ENCODE data around the gene BCAS3. TPM values are rescaled to one million over a fixed set of nuclear protein-coding genes. Genes with fewer than 3 reads are reported as not detected.

BCAS3 gene
- total RNA-seq, 1 donor from 2014 or later = 22.6 TPM

DNA sequence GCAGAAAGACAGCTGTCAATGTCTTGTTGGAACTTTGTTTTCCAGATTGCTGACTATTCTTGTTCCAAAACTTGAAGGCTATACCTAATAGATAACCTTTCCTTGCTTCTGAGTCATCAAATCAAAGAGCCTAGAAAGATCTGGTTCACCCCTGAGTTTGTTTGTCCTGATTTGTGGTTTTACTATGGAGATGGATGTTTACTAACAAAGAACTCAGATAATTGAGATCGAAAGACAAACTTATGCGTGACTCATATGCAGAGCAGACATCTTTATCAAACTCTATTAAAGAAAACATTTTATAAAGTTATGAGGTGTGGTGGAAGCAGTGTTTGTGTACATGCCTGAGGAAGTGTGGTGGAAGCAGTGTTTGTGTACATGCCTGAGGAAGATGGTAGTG lies 410.9 kb downstream of the BCAS3 start:
- H3K9me3 Mint-ChIP-seq (ENCODE audit: low read depth) = peaks cover 13% of the 10 kb centered on the region
- H3K27ac Mint-ChIP-seq (ENCODE audit: unreplicated experiment) = no peak overlapping the region
- no peak for DNase-seq (ENCODE audit: low spot score)
- no peaks in the 10 kb centered on the region for H3K4me1 Mint-ChIP-seq (ENCODE audit: low read depth)
- no peaks in the 10 kb centered on the region for H3K27me3 Mint-ChIP-seq (ENCODE audit: low read depth)
- peaks cover 4% of the 10 kb centered on the region for H3K36me3 Mint-ChIP-seq (ENCODE audit: low read depth)
- no peak overlapping the region for H3K4me3 Mint-ChIP-seq (ENCODE audit: unreplicated experiment)
- TF ChIP-seq, protein P1, sequence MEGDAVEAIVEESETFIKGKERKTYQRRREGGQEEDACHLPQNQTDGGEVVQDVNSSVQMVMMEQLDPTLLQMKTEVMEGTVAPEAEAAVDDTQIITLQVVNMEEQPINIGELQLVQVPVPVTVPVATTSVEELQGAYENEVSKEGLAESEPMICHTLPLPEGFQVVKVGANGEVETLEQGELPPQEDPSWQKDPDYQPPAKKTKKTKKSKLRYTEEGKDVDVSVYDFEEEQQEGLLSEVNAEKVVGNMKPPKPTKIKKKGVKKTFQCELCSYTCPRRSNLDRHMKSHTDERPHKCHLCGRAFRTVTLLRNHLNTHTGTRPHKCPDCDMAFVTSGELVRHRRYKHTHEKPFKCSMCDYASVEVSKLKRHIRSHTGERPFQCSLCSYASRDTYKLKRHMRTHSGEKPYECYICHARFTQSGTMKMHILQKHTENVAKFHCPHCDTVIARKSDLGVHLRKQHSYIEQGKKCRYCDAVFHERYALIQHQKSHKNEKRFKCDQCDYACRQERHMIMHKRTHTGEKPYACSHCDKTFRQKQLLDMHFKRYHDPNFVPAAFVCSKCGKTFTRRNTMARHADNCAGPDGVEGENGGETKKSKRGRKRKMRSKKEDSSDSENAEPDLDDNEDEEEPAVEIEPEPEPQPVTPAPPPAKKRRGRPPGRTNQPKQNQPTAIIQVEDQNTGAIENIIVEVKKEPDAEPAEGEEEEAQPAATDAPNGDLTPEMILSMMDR (IDR thresholded peaks at IDR 0.05) = no peak

DNA sequence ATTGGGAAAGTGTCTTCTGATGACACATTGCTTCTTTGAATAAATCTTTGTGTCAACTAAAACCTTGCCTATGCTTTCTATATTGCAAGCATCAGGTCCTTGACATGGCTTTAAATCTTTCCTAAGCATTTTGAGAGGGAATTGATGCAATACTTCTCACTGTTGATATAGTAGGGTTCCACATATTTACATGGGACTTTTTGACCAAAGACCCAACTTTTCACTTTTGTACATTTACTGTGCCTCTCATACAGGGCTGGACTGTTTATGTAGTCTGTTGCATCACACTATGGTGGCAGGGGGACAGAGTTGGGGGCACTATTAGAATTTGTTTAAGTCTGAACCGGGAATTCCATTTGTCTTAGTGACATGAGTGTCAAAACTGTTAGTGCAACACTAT lies 413.4 kb downstream of the BCAS3 start:
- TF ChIP-seq, protein P1 (IDR thresholded peaks at IDR 0.05) = no peak
- Mint-ChIP-seq H3K27me3 (ENCODE audit: low read depth) (no peaks in the 10 kb centered on the region), H3K27ac (ENCODE audit: unreplicated experiment) (no peak overlapping the region), H3K9me3 (ENCODE audit: low read depth) (peaks cover 11% of the 10 kb centered on the region), H3K36me3 (ENCODE audit: low read depth) (peaks cover 6% of the 10 kb centered on the region), H3K4me1 (ENCODE audit: low read depth) (no peaks in the 10 kb centered on the region), H3K4me3 (ENCODE audit: unreplicated experiment) (no peak overlapping the region)
- no peak for DNase-seq (ENCODE audit: low spot score)

DNA sequence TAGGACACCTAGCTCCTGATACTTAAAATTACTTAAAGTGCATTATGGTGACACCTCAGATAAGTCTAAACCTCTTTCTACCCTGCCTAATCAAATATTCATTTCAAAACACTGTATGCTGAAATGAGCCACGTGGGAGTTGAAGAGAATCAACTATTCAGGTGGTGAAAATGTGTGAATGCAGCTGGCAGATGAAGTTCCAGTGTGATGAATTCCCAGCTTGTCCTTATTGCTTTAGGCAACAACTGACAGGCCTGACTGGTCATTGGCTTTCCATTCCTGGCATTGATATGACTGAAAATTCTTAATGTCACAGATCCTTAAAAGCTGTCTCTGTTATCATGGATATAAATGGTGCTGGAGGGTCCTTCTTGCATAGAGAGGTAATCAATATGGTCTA lies 420.1 kb downstream of the BCAS3 start:
- Mint-ChIP-seq H3K27me3 (ENCODE audit: low read depth) (no peaks in the 10 kb centered on the region), H3K27ac (ENCODE audit: unreplicated experiment) (no peak overlapping the region), H3K4me3 (ENCODE audit: unreplicated experiment) (no peak overlapping the region)

DNA sequence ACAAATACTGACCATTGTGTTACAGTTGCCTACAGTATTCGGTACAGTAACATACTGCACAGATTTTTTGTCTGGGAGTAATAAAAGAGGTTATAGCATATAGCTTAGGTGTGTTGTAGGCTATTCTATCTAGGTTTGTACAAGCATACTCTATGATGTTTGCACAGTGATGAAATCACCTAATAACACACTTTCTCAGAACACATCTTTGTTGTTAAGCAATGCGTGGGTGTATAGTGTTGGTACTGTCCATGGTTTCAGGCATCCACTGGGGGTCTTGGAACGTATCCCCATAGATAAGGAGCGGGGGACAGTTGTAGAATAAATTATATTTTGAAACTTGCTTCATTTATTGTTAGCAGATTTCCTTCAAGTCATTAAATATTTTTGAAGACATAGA lies 428.7 kb downstream of the BCAS3 start:
- TF ChIP-seq, protein P1 (IDR thresholded peaks at IDR 0.05) = no peak
- Mint-ChIP-seq H3K9me3 (ENCODE audit: low read depth) (no peaks in the 10 kb centered on the region), H3K27me3 (ENCODE audit: low read depth) (no peaks in the 10 kb centered on the region), H3K36me3 (ENCODE audit: low read depth) (no peaks in the 10 kb centered on the region), H3K27ac (ENCODE audit: unreplicated experiment) (no peak overlapping the region), H3K4me3 (ENCODE audit: unreplicated experiment) (no peak overlapping the region), H3K4me1 (ENCODE audit: low read depth) (peaks cover 10% of the 10 kb centered on the region)
- DNase-seq (ENCODE audit: low spot score) = no peak

More for the DNA sequence above, 420.1 kb downstream of the BCAS3 start:
- H3K4me1 Mint-ChIP-seq (ENCODE audit: low read depth) = no peaks in the 10 kb centered on the region
- peaks cover 3% of the 10 kb centered on the region for H3K36me3 Mint-ChIP-seq (ENCODE audit: low read depth)
- DNase-seq (ENCODE audit: low spot score) = no peak
- no peaks in the 10 kb centered on the region for H3K9me3 Mint-ChIP-seq (ENCODE audit: low read depth)
- TF ChIP-seq, protein P1 (IDR thresholded peaks at IDR 0.05) = no peak

DNA sequence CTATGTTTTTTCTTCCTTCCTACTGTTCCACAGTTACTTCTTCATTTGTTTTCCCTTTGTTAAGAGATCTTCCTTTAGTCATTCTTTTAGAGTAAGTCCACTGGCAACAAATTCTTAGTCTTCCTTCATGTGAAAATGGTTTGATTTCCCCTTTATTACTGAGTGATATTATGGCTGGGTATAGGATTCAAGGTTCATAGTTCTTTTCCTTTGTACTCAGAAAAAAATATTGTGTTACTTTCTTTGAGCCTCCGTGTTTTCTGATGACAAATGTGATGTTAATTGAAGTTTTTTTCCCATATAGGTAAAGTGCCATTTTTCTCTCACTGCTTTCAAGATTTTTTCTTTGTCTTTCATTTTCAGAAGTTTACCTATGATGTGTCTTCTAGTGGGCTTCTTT lies 438.9 kb downstream of the BCAS3 start:
- Mint-ChIP-seq H3K36me3 (ENCODE audit: low read depth) (peaks cover 4% of the 10 kb centered on the region), H3K9me3 (ENCODE audit: low read depth) (peaks cover 10% of the 10 kb centered on the region), H3K4me3 (ENCODE audit: unreplicated experiment) (no peak overlapping the region), H3K27ac (ENCODE audit: unreplicated experiment) (no peak overlapping the region), H3K4me1 (ENCODE audit: low read depth) (no peaks in the 10 kb centered on the region), H3K27me3 (ENCODE audit: low read depth) (no peaks in the 10 kb centered on the region)
- TF ChIP-seq, protein P1 (IDR thresholded peaks at IDR 0.05) = no peak
- no peak for DNase-seq (ENCODE audit: low spot score)
